HG03196 (cell line): ENCODE data around the gene IGFLR1.

Experiments used
- ATAC-seq: cut with Tn5 transposase; IDR thresholded peaks from one replicate; pipeline ENCODE4 v1.9.1; 2021; ENCODE audit not compliant: unreplicated experiment

Gene IGFLR1

DNA sequence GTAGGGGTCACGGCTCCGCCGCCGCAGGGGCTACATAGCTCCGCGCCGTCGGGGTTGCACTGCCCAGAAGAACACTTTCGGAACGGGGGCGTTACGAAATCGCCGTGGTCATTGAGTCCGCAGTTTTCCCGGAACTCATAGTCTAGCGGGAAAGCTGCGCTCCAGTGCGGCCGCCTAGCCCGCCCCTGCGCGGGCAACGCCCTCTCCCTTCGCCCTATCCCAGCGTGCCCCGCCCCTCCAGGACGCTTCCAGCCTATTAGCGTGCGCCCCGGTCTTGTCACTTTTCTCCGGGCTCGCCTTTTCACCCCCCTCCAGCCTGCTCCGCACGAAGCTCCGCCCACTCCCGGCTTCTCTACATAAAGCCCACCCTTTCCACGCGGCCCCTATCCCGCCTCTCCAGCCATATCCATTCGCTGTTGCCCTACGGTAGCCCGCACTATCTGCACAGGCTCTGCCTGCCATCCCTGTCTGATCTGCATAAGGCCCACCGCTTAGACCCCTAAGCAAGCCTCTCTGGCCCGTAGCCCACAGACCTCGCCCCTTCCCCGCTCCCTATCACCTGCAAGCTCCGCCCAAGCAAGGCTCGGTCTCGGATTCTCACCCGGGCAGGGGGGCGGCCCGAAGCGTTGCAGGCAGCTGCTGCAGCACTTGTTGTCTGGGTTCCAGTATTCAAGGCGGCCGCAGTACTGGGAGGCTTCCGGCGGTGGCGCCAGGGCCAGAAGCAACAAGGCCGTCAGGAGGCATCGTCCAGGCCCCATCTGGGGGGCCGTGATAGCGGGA, 1.6 kb downstream of the IGFLR1 start:
- peak; percentile 46 for ATAC-seq

DNA sequence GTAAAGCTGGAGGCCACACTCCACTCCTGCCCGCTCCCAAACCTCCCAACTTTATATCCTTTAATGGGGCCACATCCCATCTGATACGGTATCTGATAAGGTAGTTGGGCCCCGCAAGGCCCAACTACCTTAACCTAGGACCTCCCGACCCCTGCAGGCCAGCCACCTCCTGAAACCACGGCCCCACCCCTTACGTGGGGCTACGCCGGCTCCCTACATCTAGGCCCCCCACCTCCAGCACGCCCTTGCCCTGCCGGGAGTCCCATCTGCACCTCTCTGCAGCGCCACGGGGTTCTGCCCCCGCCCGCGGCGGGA, 2.2 kb downstream of the IGFLR1 start:
- peak; percentile 14 for ATAC-seq

DNA sequence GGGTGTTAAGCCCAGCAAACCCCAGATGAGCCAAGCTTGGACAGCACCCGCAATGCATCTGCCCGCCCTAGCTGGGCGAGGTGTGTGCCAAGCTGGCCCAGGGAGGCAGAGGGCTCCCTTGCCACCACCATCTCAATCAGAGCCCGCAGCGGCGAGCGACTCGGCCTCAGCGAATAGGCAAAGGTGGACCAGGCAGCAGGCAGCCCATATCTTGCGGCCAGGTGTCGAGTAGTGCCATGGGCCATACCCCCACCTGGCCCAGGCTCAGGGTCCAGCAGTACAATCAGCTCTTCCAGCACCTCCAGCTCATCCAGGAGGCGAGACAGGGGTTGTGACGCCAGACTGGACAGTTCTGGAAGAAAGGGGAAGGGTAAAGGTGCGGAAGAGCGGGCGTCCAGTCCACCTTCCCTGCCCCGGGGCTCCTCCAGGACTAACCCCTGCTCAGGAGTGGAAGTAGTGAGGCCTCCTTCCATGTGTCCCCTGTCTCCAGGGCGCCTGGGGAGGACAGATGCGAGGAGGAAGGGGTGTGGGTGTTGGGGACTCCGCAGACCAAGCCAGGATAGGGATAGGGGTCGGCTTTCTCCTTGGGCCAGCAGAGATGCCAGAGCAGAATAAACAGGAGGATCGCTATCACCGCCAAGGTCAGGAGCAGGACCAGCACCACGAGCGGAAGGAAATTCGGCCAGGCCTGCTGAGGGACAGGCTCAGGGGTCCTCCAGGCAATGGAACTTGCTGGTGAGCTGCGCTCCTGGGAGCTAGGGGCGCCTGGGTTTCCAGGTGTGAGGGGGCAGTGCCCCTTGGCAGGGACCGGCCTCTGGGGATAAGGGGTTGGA, 2.8 kb downstream of the IGFLR1 start:
- ATAC-seq, result no peak

DNA sequence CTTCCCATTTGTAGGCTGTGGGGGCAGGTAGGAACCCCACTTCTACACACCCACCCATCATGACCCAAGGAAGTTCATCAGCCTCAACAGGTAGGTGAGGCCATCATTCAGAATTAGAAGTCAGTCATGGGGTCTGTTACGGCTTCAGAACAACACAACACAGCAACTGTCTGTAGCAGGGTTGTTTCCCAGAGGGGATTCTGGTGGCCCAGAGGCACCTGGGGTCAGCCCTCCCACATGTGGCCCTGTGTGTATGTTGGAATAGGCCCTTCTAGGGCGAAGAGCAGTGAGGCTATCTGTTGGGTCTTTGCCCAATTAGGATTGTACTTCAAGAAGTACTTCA, 3.4 kb downstream of the IGFLR1 start:
- no peak for ATAC-seq

DNA sequence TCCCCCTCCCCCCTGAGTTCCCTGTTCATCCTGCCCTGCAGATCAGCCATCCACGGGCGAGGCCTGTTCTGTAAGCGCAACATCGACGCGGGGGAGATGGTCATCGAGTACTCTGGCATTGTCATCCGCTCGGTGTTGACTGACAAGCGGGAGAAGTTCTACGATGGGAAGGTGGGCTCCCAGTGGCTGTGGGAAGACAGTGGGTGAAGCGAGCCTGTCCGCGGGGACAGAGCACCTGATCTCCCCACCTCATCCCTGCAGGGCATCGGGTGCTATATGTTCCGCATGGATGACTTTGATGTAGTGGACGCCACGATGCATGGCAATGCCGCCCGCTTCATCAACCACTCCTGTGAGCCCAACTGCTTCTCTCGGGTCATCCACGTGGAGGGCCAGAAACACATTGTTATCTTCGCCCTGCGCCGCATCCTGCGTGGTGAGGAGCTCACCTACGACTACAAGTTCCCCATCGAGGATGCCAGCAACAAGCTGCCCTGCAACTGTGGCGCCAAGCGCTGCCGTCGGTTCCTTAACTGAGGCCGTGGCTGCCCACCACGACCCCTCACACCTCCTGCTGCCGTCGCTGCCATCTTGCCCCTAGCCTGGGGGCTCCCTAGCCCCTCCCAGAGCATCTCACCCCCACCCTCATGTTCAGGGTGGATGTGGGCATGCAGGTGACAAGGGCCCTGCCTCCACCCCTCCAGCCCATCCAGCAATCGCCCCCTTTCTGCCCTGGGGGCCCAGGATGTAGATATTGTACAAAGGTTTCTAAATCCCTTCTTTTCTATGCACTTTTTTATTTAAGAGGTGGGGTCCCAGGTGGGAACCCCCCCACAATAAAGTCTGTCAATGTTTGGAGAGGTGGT, 4.0 kb downstream of the IGFLR1 start:
- no peak for ATAC-seq

DNA sequence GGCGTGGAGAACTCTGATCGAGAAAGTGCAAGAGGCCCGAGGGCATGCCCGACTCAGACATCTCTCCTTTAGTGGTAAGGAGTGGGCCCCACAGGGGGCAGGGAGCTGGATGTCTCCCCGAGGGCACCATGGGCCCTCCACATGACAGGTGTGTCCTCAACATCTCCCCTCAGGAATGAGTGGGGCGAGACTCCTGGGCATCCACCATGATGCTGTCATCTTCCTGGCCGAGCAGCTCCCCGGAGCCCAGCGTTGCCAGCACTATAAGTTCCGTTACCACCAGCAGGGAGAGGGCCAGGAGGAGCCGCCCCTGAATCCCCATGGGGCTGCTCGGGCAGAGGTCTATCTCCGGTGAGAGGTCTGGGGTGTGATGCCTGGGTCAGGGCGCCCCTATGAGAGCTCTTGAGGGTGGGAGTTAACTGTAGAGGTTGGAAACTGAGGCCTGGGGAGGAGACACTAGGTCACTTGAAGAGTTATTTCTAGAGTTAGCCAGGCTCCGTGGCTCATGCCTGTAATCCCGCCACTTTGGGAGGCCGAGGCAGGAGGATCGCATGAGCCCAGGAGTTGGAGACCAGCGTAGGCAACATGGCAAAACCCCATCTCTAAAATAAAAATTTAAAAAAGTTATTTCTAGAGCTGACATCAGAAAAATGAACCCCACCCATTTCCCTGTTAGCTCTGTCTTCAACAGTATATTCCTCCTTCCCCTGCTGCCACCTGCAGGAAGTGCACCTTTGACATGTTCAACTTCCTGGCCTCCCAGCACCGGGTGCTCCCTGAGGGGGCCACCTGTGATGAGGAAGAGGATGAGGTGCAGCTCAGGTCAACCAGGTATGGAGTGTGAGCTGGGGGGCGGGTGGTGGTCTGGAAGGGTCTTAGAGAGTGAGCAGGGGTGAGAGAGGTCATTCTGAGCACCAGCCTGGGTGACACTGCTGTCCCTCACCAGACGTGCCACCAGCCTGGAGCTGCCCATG, 5.1 kb downstream of the IGFLR1 start:
- ATAC-seq, result no peak

DNA sequence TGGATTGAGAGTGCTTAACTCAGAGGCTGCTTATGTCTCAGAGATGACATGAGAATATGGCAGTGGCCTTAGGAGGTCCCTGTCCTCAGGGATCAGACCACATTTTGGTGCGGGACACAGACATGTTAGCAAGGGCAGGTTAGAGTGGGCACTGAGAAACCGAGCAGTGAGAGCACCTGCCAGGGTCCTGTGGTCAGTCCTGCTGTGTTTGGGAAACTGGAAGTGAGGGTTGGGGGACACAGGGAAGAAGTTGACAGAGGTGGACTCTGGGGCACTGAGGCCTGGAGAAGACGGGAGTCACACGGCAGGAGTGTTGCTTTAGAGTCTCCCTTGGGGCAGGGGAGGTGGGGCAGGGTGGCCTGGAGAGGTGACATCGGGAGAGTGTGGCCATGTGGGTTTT, 7.4 kb downstream of the IGFLR1 start:
- no peak for ATAC-seq

DNA sequence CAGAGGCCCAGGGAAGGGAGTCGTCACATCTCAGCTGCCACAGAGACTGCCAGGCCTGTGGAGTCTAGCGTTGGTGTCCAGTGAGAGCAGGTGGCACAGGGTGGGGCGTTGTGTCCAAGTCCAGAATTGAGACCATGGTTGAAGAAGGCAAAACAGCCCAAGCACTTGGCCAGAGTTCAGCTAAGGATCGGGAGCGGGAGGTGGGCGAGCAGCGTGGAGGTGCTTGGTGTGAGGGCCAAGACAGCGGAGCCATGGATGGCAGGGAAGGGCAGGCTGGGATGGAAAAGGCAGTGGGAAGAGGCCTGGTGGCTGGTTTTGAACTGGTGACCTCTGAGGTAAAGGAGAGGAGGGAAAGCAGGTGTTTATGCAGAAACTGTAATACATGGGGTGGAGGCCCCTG, 8.0 kb downstream of the IGFLR1 start:
- ATAC-seq, result no peak

DNA sequence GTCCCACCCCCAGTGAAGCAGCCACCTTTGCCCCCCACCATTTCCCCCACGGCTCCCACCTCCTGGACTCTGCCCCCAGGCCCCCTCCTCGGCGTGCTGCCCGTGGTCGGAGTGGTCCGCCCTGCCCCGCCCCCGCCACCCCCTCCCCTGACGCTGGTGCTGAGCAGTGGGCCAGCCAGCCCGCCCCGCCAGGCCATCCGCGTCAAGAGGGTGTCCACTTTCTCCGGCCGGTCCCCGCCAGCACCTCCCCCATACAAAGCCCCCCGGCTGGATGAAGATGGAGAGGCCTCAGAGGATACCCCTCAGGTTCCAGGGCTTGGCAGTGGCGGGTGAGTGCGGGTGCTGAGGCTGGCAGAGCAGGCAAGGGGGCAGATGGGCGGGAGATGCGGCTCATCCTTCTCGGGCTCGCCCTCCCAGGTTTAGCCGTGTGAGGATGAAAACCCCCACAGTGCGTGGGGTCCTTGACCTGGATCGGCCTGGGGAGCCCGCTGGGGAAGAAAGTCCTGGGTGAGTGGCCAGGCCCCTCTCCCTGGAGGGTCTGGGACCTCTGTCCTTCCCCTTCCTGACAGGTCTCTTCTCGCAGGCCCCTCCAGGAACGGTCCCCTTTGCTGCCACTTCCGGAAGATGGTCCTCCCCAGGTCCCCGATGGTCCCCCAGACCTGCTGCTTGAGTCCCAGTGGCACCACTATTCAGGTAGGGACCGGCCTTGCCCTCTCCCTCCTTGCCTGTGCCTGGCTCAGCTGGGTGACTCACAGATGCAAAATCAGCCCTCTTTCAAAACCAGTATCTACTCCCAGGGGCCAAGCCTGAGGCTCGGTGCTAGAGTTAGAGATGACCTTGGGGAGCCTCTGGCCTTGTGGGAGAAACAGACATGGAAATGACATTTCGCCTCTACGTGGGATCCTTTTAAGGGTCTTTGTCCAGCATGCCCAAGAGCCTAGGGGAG, 8.8 kb downstream of the IGFLR1 start:
- no peak for ATAC-seq

DNA sequence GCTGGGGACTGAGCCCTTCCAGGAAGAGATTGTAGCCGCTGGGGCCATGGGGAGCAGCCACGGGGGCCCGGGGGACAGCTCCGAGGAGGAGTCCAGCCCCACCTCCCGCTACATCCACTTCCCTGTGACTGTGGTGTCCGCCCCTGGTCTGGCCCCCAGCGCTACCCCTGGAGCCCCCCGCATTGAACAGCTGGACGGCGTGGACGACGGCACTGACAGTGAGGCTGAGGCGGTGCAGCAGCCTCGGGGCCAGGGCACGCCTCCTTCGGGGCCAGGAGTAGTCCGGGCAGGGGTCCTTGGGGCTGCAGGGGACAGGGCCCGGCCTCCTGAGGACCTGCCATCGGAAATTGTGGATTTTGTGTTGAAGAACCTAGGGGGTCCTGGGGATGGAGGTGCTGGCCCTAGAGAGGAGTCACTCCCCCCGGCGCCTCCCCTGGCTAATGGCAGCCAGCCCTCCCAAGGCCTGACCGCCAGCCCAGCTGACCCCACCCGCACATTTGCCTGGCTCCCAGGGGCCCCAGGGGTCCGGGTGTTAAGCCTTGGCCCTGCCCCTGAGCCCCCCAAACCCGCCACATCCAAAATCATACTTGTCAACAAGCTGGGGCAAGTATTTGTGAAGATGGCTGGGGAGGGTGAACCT, 9.6 kb downstream of the IGFLR1 start:
- ATAC-seq, result no peak

DNA sequence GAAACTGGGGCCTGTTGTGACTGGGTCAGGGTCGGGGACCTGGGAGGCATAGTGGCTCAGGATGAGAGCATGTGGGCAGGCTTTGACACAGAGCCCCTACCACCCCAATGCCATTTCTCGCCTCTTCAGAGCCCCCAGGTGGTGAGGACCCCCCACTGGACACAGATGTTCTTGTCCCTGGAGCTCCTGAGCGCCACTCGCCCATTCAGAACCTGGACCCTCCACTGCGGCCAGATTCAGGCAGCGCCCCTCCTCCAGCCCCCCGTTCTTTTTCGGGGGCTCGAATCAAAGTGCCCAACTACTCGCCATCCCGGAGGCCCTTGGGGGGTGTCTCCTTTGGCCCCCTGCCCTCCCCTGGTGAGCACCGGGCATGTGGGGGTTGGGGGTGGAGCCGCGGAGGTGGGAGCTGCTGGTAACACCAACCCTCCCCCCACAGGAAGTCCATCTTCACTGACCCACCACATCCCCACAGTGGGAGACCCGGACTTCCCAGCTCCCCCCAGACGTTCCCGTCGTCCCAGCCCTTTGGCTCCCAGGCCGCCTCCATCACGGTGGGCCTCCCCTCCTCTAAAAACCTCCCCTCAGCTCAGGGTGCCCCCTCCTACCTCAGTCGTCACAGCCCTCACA, 10.4 kb downstream of the IGFLR1 start:
- ATAC-seq, result no peak

DNA sequence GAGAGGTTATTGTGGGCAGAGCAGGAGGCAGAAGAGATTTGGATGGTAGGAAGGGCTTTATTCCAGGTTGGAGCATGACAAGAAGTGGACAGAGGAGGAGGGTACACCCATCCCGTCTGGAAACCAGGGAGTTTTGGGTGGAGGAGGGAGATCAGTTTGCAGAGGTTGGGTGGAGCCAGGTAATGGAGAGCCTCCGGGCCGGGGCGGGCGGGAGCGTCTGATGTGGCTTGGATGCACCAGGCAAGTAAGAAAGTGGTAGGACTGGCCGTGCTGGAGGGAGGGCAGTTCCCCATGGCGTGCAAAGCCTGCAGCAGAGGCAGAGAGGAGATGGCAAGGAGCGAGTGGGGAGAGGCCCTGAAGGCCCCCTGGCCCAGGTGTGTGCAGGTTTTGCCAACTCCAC, 10.9 kb downstream of the IGFLR1 start:
- ATAC-seq, result no peak

DNA sequence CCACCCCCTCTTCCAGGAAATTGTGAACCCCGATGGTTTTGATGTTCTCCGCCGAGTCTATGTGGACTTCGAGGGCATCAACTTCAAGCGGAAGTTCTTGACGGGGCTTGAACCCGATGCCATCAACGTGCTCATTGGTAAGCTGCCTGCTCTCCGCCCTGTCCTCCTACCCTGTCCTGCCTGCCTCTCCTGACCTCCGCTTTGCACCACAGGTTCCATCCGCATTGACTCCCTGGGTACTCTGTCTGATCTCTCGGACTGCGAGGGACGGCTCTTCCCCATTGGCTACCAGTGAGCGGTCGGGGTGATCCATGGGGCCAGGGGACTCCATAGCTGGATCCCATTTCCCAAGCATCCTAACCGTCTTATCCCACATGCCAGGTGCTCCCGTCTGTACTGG, 11.9 kb downstream of the IGFLR1 start:
- no peak for ATAC-seq

DNA sequence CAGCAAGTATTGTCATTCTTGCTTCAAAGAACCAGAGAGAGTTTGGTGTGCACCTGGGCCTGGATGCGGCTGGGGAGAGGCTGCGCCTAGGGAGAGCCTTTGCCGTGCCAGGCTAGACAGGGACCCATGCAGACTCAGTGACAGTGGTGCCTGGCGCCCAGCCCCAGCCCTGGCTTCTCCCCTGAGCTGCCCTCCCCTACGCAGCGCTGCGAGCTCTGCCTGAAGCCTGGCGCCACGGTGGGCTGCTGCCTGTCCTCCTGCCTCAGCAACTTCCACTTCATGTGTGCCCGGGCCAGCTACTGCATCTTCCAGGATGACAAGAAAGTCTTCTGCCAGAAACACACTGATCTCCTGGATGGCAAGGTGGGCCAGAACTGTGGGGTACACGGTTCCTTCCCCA, 12.5 kb downstream of the IGFLR1 start:
- ATAC-seq, result no peak

DNA sequence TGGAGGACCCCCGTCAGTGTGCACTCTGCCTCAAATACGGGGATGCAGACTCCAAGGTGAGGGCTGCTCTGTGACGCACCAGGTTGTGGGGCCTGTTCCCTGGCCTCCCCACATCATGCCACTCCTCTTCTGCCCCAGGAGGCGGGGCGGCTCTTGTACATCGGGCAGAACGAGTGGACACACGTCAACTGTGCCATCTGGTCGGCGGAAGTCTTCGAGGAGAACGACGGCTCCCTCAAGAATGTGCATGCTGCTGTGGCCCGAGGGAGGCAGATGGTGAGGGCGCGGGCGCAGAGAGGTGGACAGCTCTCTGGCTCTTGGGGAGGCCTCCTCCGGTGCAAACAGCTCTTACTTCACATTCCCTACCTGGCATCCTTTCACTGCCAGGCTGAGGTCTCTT, 13.2 kb downstream of the IGFLR1 start:
- ATAC-seq, result no peak

DNA sequence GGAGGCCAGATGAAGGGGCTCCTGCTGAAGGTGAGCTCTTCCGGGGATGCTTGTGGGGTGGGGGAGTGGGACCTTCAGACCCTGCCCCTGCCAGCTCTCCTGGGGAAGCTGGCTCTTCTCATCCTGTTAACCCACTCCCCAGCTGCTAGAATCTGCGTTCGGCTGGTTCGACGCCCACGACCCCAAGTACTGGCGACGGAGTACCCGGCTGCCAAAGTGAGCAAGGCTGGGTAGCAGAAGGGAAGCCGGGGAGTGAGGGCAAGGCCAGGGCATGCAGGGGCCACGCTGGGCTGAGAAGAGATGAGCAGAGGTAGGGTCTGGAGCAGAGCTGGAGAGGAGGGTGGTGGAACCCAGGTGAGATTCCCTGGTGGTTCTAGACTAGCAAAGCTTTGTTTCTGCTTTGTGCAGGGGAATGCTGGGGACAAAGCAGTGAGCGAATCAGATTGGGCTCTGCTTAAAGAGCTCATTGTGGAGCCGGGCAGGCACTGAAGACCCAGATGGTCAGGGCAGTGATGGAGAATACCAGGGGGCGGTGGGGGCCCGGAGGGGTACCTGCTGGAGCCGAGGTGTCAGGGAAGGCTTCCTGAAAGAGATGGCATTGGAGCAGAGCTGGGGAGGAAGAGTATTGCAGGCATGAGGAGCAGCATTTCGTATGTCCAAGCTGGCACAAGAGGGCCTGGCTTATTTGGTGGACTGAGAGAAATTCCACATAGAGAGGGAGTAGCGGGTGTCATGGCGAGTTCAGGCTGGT, 14.1 kb downstream of the IGFLR1 start:
- no peak for ATAC-seq

DNA sequence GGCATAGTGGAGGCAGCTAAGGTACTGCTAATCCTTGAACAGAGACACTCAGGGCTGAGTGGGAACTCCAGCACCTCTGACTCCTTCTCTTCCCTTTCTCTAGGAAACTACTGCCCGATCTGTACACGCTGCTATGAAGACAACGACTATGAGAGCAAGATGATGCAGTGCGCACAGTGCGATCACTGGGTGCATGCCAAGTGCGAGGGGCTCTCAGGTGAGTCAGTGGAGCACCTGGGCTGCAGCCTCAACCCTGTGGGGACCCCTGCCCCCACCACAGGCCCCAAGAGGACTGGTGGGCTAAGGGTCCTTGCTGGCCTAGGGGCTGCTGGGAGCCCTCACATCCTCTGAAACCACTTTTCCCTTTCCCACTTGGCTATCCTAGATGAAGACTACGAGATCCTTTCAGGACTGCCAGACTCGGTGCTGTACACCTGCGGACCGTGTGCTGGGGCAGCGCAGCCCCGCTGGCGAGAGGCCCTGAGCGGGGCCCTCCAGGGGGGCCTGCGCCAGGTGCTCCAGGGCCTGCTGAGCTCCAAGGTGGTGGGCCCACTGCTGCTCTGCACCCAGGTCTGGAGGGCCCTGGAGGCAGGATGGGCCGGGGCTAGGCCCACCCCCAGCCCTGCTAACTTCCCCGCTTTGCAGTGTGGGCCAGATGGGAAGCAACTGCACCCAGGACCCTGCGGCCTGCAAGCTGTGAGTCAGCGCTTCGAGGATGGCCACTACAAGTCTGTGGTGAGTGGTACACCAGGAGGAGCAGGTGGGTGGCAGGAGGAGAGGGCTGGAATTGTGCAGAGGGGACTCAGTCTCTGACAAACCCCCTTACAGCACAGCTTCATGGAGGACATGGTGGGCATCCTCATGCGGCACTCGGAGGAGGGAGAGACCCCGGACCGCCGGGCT, 14.9 kb downstream of the IGFLR1 start:
- ATAC-seq, result no peak
